ENCODE data around the gene GRIN2B.

GRCh38 chr12:13970803-13971202 is 10.6 kb downstream of the GRIN2B start:
- TF ChIP-seq GATA1 (IDR thresholded peaks at IDR 0.05; ENCODE audit: low read depth, low read length) (no peak), POLR2A (IDR thresholded peaks at IDR 0.05; ENCODE audit: low read length) (no peak)

Data from erythroblast (primary cell).